BJ (cell line): ENCODE data around the gene DCAF10. TPM values are rescaled to one million over a fixed set of nuclear protein-coding genes. Genes with fewer than 3 reads are reported as not detected.
"Not testable (repeated sequence)": the region's sequence is repeated elsewhere in the genome, so short reads cannot be mapped to it uniquely, and the experiment has no call there.

Source experiments
- CTCF ChIA-PET: fragments of 350-600 bp; formaldehyde crosslinking; extraction: SDS; loops from one replicate; lab custom pipeline; 2021; ENCODE audit warnings: antibody characterized with exemption, inconsistent platforms; lab: Yijun Ruan, JAX
- POLR2A ChIA-PET: fragments of 300-600 bp; sonication (Branson Sonifier 250); formaldehyde crosslinking; extraction: SDS; loops from one replicate; lab custom pipeline; 2021; ENCODE audit warnings: antibody characterized with exemption; lab: Charles Lee
- DNase-seq: peaks from one replicate; pipeline ENCODE4 v3.0.0-alpha.2; 2011; ENCODE audit warnings: low read depth
- H3K27me3 ChIP-seq: 2 replicates; pipeline ENCODE4 v1.6.0; 2011; ENCODE audit warnings: low read length; ENCODE audit not compliant: control insufficient read depth, insufficient read depth
- H3K36me3 ChIP-seq: 2 replicates; pipeline ENCODE4 v1.5.1; 2011; ENCODE audit warnings: low read length; ENCODE audit not compliant: control insufficient read depth, insufficient read depth
- H3K4me3 ChIP-seq: 2 replicates; pipeline ENCODE4 v1.5.1; 2011; ENCODE audit warnings: low read depth, mild to moderate bottlenecking, control low read depth, low read length
- polyA plus RNA-seq: library from polyadenylated mRNA; depleted of rRNA; stranded (reverse); fragments of >200 nt; gene quantifications from 2 replicates; pipeline ENCODE4 v1.2.3, GENCODE V29; 2011
- TF ChIP-seq, protein P1 (sequence below): IDR thresholded peaks from 2 replicates; pipeline ENCODE4 v1.5.1; 2011; ENCODE audit warnings: low read depth, mild to moderate bottlenecking, control low read depth, inconsistent platforms, low read length, moderate library complexity; ENCODE audit not compliant: insufficient read depth

DCAF10 gene
- polyA plus RNA-seq, 1 experiment: 22.0 TPM

GRCh38 chr9:37906312-37907239, 106.0 kb downstream of the DCAF10 start:
- TF ChIP-seq, protein P1, sequence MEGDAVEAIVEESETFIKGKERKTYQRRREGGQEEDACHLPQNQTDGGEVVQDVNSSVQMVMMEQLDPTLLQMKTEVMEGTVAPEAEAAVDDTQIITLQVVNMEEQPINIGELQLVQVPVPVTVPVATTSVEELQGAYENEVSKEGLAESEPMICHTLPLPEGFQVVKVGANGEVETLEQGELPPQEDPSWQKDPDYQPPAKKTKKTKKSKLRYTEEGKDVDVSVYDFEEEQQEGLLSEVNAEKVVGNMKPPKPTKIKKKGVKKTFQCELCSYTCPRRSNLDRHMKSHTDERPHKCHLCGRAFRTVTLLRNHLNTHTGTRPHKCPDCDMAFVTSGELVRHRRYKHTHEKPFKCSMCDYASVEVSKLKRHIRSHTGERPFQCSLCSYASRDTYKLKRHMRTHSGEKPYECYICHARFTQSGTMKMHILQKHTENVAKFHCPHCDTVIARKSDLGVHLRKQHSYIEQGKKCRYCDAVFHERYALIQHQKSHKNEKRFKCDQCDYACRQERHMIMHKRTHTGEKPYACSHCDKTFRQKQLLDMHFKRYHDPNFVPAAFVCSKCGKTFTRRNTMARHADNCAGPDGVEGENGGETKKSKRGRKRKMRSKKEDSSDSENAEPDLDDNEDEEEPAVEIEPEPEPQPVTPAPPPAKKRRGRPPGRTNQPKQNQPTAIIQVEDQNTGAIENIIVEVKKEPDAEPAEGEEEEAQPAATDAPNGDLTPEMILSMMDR: no peak
- no peaks in the 10 kb centered on the region for H3K27me3 ChIP-seq
- DNase-seq: no peak
- no peaks in the 10 kb centered on the region for H3K36me3 ChIP-seq
- CTCF ChIA-PET: interaction anchor here (0.8 to 1.8 kb wide), 3 partner anchors 162 to 457 kb away, joined by 3 to 6 read pairs (median 3); partner anchors contain the start of gene SHB
- POLR2A ChIA-PET: no interaction called here
- H3K4me3 ChIP-seq: no peak overlapping the region

DNA sequence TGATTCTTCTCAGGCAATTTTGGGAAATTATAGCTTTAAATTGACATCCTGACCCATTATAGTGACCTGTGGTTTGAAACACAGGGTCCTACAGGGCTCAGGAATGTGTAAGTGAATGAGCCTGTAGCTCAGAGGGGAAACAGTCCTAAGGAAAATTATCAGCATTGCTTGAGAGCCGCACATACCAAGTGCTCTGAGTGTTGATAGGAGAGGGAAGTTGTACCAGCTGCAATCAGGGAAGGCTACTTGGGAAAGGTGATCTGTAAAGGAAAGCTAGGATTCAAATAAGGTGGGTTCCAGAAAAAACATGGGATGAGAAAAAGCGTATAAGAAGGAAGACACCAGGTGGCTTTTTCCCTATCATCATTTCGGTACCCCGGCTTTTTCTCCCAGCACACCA, 107.7 kb downstream of the DCAF10 start:
- DNase-seq: no peak
- TF ChIP-seq, protein P1: no peak
- no peaks in the 10 kb centered on the region for H3K36me3 ChIP-seq
- no peak overlapping the region for H3K4me3 ChIP-seq
- ChIA-PET CTCF (interaction anchor here (0.7 to 0.8 kb wide), 2 partner anchors 176 to 355 kb away, joined by 3 to 4 read pairs; no protein-coding TSS in a partner anchor), POLR2A (no interaction called here)
- no peaks in the 10 kb centered on the region for H3K27me3 ChIP-seq

GRCh38 chr9:37908698-37909186, 108.1 kb downstream of the DCAF10 start:
- Histone ChIP-seq H3K4me3 (no peak overlapping the region), H3K36me3 (no peaks in the 10 kb centered on the region), H3K27me3 (no peaks in the 10 kb centered on the region)
- peak; percentile 28 for DNase-seq
- POLR2A ChIA-PET: no interaction called here
- CTCF ChIA-PET: interaction anchor here (0.7 to 0.8 kb wide), 2 partner anchors 176 to 354 kb away, joined by 3 to 4 read pairs; no protein-coding TSS in a partner anchor
- TF ChIP-seq, protein P1: no peak

DNA sequence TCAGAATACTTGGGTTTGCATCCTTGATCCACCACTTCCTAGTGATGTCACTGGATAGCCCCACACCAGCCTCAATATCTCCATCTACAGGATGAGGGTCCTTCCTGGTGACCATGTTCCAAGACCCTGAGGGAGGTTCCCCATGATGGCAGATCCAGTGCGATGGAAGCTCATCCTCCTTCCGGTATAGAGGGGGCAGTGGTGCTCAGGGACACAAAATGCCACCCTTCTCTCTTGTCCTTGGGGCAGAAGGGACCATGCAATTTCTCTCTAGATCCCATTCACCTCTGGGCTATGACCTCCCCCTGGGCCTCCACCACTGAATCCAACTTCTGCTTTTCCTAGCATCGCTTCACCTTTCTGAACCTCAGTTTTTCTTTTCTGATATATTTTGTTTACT, 108.7 kb downstream of the DCAF10 start:
- no peaks in the 10 kb centered on the region for H3K27me3 ChIP-seq
- TF ChIP-seq, protein P1: no peak
- ChIA-PET POLR2A (no interaction called here), CTCF (interaction anchor here (0.8 kb wide), 1 partner anchor 175 kb away, joined by 3 read pairs; no protein-coding TSS in a partner anchor)
- H3K4me3 ChIP-seq: no peak overlapping the region
- no peaks in the 10 kb centered on the region for H3K36me3 ChIP-seq
- DNase-seq: no peak

DNA sequence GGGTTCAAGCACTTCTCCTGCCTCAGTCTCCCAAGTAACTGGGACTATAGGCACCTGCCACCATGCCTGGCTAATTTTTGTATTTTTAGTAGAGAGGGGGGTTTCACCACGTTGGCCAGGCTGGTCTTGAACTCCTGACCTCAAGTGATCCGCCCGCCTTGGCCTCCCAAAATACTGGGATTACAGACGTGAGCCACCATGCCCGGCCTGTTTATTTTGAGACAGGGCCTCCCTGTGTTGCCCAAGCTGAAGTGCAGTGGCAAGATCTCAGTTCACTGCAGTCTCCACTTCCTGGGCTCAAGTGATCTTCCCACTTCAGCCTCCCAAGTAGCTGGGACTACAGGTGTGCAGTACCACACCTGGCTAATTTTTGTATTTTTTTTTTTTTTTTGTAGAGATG, 109.2 kb downstream of the DCAF10 start:
- POLR2A ChIA-PET, H3K27me3 ChIP-seq, H3K4me3 ChIP-seq, DNase-seq, H3K36me3 ChIP-seq: not testable (repeated sequence)
- CTCF ChIA-PET: interaction anchor here (0.6 to 7.0 kb wide), 2 partner anchors 33 to 251 kb away, joined by 3 to 44 read pairs; no protein-coding TSS in a partner anchor
